Activated CD8-positive, alpha-beta memory T cell treated with anti-CD3 and anti-CD28 coated beads, Interleukin-2, amount 50 U/mL, for 1 hour (primary cell): ENCODE results near the gene RAB1B.
"Not testable (repeated sequence)": the region's sequence is repeated elsewhere in the genome, so short reads cannot be mapped to it uniquely, and the experiment has no call there.

ENCODE experiments used
- DNase-seq: peaks from one replicate; pipeline ENCODE4 v3.0.0-alpha.2; 2020; ENCODE audit errors: extremely low read depth

RAB1B gene

GRCh38 chr11:66267379-66268243 is 828 bp upstream of the RAB1B start:
- peak; percentile 59 for DNase-seq

GRCh38 chr11:66268952-66269905 is 790 bp downstream of the RAB1B start:
- DNase-seq: no peak

GRCh38 chr11:66271816-66272215 is 3.4 kb downstream of the RAB1B start:
- no peak for DNase-seq

- DNase-seq: no peak
Measured at GRCh38 chr11:66272596-66272995, 4.2 kb downstream of the RAB1B start.

- DNase-seq: no peak
Measured at GRCh38 chr11:66274219-66274618, 5.8 kb downstream of the RAB1B start.

GRCh38 chr11:66275396-66275795 is 7.0 kb downstream of the RAB1B start:
- DNase-seq: no peak

GRCh38 chr11:66275984-66276612 is 7.7 kb downstream of the RAB1B start:
- no peak for DNase-seq

GRCh38 chr11:66276619-66277018 is 8.2 kb downstream of the RAB1B start:
- DNase-seq: not testable (repeated sequence)

GRCh38 chr11:66277064-66277463 is 8.6 kb downstream of the RAB1B start:
- not testable (repeated sequence) for DNase-seq

GRCh38 chr11:66277471-66278362 is 9.3 kb downstream of the RAB1B start, which contains the start of gene CNIH2:
TSS of gene CNIH2 (plus strand) at chr11:66278175. CDS start at chr11:66278457, 282 bp downstream.
- DNase-seq: no peak

- no peak for DNase-seq
Measured at GRCh38 chr11:66278363-66279091, 10.1 kb downstream of the RAB1B start.

- DNase-seq: no peak
Measured at GRCh38 chr11:66279092-66279734, 10.8 kb downstream of the RAB1B start.

GRCh38 chr11:66280428-66280827 is 12.0 kb downstream of the RAB1B start:
- DNase-seq: no peak

- DNase-seq: no peak
Measured at GRCh38 chr11:66281001-66281400, 12.6 kb downstream of the RAB1B start.

GRCh38 chr11:66281776-66282467 is 13.5 kb downstream of the RAB1B start:
- no peak for DNase-seq

- peak; percentile 99 for DNase-seq
Measured at GRCh38 chr11:66282468-66283455, 14.3 kb downstream of the RAB1B start.

- DNase-seq: no peak
Measured at GRCh38 chr11:66283461-66284105, 15.1 kb downstream of the RAB1B start.
